HUES64 (cell line): Measurements from ENCODE around the gene GMPPB. TPM values are rescaled to one million over a fixed set of nuclear protein-coding genes. Genes with fewer than 3 reads are reported as not detected.

Source experiments
- H3K27ac ChIP-seq: 2 replicates; pipeline ENCODE4 v1.7.0; 2013; ENCODE audit warnings: low read depth, low read length, inconsistent platforms
- H3K27me3 ChIP-seq: 2 replicates; pipeline ENCODE4 v1.6.1; 2013; ENCODE audit warnings: mild to moderate bottlenecking, low read length; ENCODE audit not compliant: insufficient read depth
- H3K36me3 ChIP-seq: 2 replicates; pipeline ENCODE4 v1.6.1; 2013; ENCODE audit warnings: mild to moderate bottlenecking, low read length; ENCODE audit not compliant: insufficient read depth
- H3K4me1 ChIP-seq: 2 replicates; pipeline ENCODE4 v1.6.1; 2013; ENCODE audit warnings: mild to moderate bottlenecking, low read length, moderate library complexity; ENCODE audit not compliant: insufficient read depth
- H3K4me3 ChIP-seq: 2 replicates; pipeline ENCODE4 v1.5.1; 2013; ENCODE audit warnings: mild to moderate bottlenecking, low read length, moderate library complexity
- H3K9ac ChIP-seq: 2 replicates; pipeline ENCODE4 v1.6.1; 2013; ENCODE audit warnings: mild to moderate bottlenecking, low read depth, low read length
- H3K9me3 ChIP-seq: 2 replicates; pipeline ENCODE4 v1.6.1; 2013; ENCODE audit warnings: low read depth, low read length; ENCODE audit not compliant: insufficient read depth
- WGBS: fragments of 150-250, 120-280 bp; methylation state at CpG from one replicate; pipeline ENCODE4 v1.1.7; 2013; ENCODE audit warnings: missing lambda C conversion rate; 5-methylcytosine and 5-hydroxymethylcytosine counted together
- polyA plus RNA-seq, 2 experiments: library from polyadenylated mRNA; stranded (reverse); fragments of 50-300 nt; gene quantifications; one replicate each; pipeline ENCODE4 v1.2.3, GENCODE V29; 2013

Gene GMPPB
- polyA plus RNA-seq (2013, experiment 1 of 2): 20.6 TPM
- polyA plus RNA-seq (2013, experiment 2 of 2): 17.6 TPM

DNA sequence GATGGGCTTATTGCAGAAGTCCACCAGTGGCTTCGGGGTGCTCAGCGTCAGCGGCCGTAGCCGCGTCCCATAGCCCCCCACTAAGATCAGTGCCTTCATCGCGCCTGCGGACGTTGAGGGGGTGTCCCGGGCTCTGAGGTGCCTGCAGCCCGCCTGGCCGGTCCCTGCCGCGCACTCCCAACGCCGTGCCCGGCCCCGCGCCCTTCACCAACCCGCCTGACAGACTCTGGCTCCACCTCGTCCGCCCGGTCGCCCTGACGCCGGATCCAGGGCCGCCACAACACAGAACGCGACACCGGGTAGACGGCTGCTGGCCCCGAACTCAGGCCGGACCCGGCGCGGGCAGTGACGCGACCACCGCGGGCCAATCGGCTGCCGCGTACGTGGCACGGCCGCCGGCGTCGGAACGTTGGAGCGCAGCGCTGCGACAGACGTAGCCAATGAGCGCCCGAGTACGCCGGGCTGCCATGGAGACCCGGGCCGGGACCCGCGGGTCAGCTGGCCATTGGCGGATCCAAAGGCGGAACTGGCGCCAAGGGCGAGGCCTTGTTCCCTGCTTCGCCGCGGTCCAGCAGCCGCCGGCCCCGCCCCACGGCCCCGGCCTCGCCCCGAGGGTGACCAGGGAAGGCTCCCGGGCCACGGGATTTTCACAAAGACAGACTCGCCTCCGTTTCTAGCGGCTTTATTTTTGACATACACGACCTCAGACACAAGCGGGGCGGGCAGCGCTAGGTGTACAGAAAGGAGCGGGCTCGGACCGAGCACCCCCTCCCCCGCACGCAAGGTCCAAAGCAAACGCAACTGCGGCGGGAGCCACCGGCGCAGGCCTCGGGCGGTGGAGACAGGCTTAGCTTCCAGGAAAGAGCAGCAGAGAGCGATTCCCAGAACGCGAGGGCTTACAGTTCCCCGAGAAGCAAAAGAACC is at the start of gene GMPPB:
TSS of gene GMPPB (minus strand) at position 324 of the 924 bp plus-strand sequence. CDS start at position 99, 225 bp downstream.
- Histone ChIP-seq H3K27me3 (no peaks in the 10 kb centered on the region), H3K36me3 (peaks cover 47% of the 10 kb centered on the region), H3K27ac (peak within 1 kb of the TSS; percentile 91), H3K4me1 (peaks cover under 1% of the 10 kb centered on the region; the same call in 1 of the 2 replicates), H3K9ac (peak within 1 kb of the TSS; percentile 95), H3K9me3 (no peaks in the 10 kb centered on the region), H3K4me3 (peak within 1 kb of the TSS; percentile 96)
- under 1% methylated on average over 102 of the region's 102 CpGs for WGBS

DNA sequence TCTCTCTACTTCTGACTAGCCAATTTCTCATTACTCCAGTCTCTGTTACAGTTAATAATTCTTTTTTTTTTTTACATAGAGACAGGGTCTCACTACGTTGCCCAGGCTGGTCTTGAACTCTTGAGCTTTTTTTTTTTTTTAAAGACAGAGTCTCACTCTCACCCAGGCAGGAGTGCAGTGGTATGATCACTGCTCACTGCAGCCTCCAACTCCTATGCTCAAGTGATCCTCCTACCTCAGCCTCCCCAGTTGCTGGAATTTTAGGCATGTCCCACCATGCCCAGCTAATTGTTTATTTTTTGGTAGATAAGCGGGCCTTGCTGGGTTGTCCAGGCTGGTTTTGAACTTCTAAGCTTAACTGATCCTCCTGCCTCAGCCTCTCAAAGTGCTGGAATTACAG is 49.0 kb upstream of the GMPPB start:
- Histone ChIP-seq H3K9me3 (no peaks in the 10 kb centered on the region), H3K9ac (no peak overlapping the region), H3K27me3 (no peaks in the 10 kb centered on the region), H3K36me3 (peaks cover 19% of the 10 kb centered on the region; the same call in 1 of the 2 replicates), H3K4me3 (no peak overlapping the region), H3K27ac (no peak overlapping the region), H3K4me1 (no peaks in the 10 kb centered on the region)
- 91% methylated on average over 2 of the region's 2 CpGs for WGBS

DNA sequence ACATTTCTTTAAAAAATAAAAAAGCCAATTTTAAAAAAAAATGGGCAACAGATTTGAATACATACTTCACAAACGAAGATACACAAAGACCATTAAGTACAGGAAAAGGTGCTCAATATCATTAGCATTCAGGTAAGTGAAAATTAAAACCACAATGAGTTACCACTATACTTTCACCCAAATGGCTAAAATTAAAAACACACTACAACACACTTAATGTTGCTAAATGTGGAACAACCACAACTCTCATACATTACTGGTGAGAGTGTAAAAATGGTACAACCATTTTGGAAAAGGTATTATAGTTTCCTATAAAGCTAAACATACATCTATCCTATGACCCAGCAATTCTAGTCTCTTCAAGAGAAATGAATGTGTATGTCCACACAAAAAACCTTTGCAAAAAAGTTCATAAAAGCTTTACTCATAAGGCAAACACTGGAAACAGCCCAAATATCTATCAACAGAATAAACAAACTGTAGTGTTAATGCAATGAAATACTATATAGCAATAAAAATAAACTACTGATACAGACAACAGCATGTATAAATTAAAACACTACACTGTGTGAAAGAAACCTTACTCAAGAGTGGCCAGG is 47.7 kb upstream of the GMPPB start:
- peaks cover 13% of the 10 kb centered on the region; the same call in 1 of the 2 replicates for H3K36me3 ChIP-seq
- H3K27me3 ChIP-seq: no peaks in the 10 kb centered on the region
- no peaks in the 10 kb centered on the region for H3K9me3 ChIP-seq
- H3K4me3 ChIP-seq: no peak overlapping the region
- no peak overlapping the region for H3K27ac ChIP-seq
- 67% methylated on average over 1 of the region's 1 CpG for WGBS
- H3K9ac ChIP-seq: no peak overlapping the region
- H3K4me1 ChIP-seq: no peaks in the 10 kb centered on the region

DNA sequence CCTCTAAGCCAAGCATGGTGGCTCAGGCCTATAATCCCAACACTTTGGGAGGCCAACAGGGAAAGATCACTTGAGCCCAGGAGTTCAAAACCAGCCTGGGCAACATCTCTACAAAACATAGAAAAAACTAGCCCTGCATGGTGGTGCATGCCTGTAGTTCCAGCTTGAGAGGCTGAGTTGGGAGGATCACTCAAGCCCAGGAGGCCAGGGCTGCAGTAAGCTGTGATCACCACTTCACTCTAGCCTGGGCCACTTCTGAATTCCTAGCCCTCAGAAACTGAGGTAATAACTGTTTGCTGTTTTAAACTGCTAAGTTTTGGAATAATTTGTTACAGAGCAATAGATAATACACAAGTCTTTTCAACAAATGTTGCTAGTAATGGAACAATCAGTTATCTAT is 46.2 kb upstream of the GMPPB start:
- Histone ChIP-seq H3K4me3 (no peak overlapping the region), H3K27ac (no peak overlapping the region), H3K36me3 (0 out of 2 replicates have a peak, but pooled peaks cover 9% of the 10 kb centered on the region), H3K4me1 (no peaks in the 10 kb centered on the region), H3K9ac (no peak overlapping the region), H3K9me3 (no peaks in the 10 kb centered on the region), H3K27me3 (no peaks in the 10 kb centered on the region)

DNA sequence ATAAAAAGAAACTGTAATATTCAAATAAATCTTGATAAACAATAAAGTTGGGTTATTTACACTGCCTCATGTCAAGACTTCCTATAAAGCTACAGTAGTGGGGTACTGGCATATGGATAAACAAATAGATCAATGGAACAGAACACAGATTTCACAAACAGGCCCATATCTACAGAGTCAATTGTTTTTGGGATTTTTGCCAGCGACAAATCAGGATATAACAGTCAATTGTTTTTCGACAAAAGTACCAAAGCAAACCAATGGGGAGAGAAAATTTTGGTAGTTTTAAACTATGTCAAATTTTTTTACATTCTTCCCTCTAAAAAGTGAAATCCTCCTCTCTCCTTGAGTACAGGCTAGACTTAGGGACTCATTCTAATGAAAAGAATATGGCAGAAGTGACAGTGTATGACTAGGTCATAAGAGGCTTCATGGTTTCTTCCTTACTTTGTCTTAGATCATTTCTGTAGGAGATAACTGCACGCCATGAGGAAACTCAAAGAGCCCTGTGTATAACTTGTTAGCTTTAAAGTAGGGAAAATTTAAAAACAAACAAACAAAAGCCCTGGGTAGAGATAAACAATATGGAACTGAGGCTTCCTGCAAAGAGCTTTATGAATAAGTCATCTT is 45.6 kb upstream of the GMPPB start:
- H3K27ac ChIP-seq: no peak overlapping the region
- H3K36me3 ChIP-seq: 0 out of 2 replicates have a peak, but pooled peaks cover 9% of the 10 kb centered on the region
- H3K4me1 ChIP-seq: no peaks in the 10 kb centered on the region
- no peaks in the 10 kb centered on the region for H3K9me3 ChIP-seq
- no peaks in the 10 kb centered on the region for H3K27me3 ChIP-seq
- no peak overlapping the region for H3K9ac ChIP-seq
- WGBS: 100% methylated on average over 2 of the region's 3 CpGs
- H3K4me3 ChIP-seq: no peak overlapping the region

DNA sequence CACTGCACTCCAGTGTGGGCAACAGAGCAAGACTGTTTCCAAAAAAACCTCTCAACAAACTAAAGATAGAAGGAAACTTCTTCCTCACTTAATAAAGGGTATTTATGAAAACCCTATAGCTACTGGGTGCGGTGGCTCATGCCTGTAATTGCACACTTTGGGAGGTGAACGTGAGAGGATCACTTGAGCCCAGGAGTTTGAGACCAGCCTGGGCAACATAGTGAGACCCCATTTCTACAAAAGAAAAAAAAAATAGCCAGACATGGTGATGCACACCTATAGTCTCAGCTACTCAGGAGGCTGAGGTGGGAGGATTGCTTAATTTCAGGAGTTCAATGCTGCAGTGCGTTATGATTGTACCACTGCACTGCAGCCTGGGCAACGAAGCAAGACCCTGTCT is 40.2 kb upstream of the GMPPB start:
- Histone ChIP-seq H3K27me3 (no peaks in the 10 kb centered on the region), H3K36me3 (0 out of 2 replicates have a peak, but pooled peaks cover 4% of the 10 kb centered on the region)
- 95% methylated on average over 3 of the region's 4 CpGs for WGBS

DNA sequence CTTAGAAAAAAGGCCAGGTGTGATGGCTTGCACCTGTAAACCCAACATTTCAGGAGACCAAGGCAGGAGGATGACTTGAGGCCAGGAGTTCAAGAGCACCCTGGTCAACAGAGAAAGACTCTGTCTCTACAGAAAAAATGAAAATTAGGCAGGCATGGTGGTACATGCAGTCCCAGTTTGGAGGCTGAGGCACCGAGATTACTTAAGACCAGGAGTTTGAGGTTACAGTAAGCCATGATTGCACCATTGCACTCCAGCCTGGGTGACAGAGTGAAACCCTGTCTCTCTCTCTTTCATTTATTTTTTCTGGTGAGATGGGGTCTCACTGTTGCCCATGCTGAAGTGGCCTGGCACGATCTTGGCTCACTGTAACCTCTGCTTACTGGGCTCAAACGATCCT is 37.9 kb upstream of the GMPPB start:
- H3K4me1 ChIP-seq: no peaks in the 10 kb centered on the region

More for the DNA sequence above, 40.2 kb upstream of the GMPPB start:
- Histone ChIP-seq H3K9ac (no peak overlapping the region), H3K27ac (no peak overlapping the region), H3K9me3 (no peaks in the 10 kb centered on the region), H3K4me1 (no peaks in the 10 kb centered on the region), H3K4me3 (no peak overlapping the region)

DNA sequence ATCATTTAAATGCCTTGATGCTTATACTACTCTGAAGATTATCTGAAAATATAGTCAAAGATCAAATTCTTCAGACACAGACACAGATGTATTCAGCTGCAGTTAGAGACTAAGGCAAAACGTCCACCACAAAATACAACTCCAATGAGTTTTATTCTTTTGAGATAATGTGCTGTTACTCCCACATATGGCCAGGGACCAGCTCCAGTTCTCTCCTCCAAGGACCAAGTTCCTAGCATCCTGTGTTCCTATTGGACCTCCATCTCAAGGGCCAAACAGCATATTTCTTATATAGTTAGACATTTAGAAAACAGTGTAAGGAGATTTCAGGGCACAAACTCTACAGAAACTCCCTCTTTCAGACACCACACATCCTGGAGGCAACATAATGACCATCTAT is 35.5 kb upstream of the GMPPB start:
- H3K36me3 ChIP-seq: 0 out of 2 replicates have a peak, but pooled peaks cover 2% of the 10 kb centered on the region
- no peaks in the 10 kb centered on the region for H3K27me3 ChIP-seq
- 91% methylated on average over 1 of the region's 1 CpG for whole genome bisulfite sequencing

More for the DNA sequence above, 37.9 kb upstream of the GMPPB start:
- 88% methylated on average over 3 of the region's 3 CpGs for WGBS
- Histone ChIP-seq H3K36me3 (0 out of 2 replicates have a peak, but pooled peaks cover 4% of the 10 kb centered on the region), H3K27ac (no peak overlapping the region), H3K27me3 (no peaks in the 10 kb centered on the region), H3K9me3 (no peaks in the 10 kb centered on the region), H3K9ac (no peak overlapping the region), H3K4me3 (no peak overlapping the region)

DNA sequence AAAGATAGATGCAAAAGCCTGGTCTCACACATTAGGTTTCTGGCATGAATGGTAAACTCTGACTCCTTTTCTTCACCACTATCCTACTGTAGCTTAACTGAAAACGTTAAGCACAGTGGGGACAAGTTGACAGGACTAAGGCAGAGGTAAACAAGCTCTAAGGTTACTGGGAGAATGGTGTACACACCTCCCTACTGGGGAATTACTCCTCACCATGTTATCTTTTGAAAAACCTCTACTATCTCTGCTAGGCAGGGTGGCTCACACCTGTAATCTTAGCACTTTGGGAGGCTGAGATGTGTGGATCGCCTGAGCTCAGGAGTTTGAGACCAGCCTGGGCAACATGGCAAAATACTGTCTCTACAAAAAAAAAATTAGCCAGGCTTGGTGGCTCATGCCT is 33.4 kb upstream of the GMPPB start:
- Histone ChIP-seq H3K4me3 (no peak overlapping the region), H3K4me1 (no peaks in the 10 kb centered on the region), H3K27ac (no peak overlapping the region), H3K27me3 (no peaks in the 10 kb centered on the region), H3K36me3 (no peaks in the 10 kb centered on the region), H3K9me3 (no peaks in the 10 kb centered on the region), H3K9ac (no peak overlapping the region)
- 74% methylated on average over 2 of the region's 2 CpGs for WGBS

More for the DNA sequence above, 35.5 kb upstream of the GMPPB start:
- Histone ChIP-seq H3K4me1 (no peaks in the 10 kb centered on the region), H3K4me3 (no peak overlapping the region), H3K27ac (no peak overlapping the region), H3K9ac (no peak overlapping the region), H3K9me3 (no peaks in the 10 kb centered on the region)

DNA sequence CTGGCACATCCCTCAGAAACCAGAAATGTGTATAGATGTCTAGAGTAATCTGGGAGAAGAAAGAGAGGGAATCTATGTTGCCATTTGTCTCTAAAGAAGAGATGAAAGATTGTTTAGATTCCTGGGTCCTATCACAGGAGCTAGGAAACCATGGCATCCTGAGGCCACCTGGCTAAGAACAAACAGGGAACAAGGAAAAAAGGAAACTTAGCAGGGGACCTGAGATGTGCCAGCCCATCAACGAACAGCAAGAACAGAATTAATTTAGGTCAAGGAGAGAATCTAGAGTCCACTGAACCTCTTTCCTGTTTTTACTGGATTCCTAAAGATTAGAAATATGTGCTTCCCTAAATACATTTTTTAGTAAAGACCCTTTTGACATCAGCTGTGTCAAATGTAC is 32.3 kb upstream of the GMPPB start:
- H3K36me3 ChIP-seq: no peaks in the 10 kb centered on the region
- H3K9ac ChIP-seq: no peak overlapping the region
- H3K9me3 ChIP-seq: no peaks in the 10 kb centered on the region
- H3K4me3 ChIP-seq: no peak overlapping the region
- no peaks in the 10 kb centered on the region for H3K4me1 ChIP-seq
- no peak overlapping the region for H3K27ac ChIP-seq
- 83% methylated on average over 1 of the region's 1 CpG for WGBS
- H3K27me3 ChIP-seq: no peaks in the 10 kb centered on the region

DNA sequence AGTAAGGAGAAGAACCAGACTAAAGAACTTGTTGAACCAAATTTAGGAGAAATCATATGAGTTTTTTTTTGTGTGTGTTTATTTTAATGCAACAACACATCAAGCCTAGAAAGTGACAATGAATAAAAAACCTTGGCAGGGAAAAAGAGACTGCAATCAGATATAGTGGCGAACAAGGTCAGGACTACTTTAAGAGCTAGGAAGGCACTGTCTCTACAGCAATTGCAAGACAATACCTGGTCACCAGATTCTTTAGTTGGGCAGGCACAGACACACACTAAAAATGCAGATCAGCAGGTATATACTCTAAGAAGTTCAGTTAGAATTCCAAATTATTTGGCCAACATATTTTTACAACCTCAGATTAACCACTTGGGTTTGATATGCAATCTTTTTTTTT is 30.8 kb upstream of the GMPPB start:
- H3K4me1 ChIP-seq: no peaks in the 10 kb centered on the region
- no peak overlapping the region for H3K9ac ChIP-seq
- no peak overlapping the region for H3K4me3 ChIP-seq
- no peaks in the 10 kb centered on the region for H3K27me3 ChIP-seq
- WGBS: 92% methylated on average over 1 of the region's 1 CpG
- H3K27ac ChIP-seq: no peak overlapping the region
- H3K36me3 ChIP-seq: 0 out of 2 replicates have a peak, but pooled peaks cover 4% of the 10 kb centered on the region
- no peaks in the 10 kb centered on the region for H3K9me3 ChIP-seq
